Neural crest cell (in vitro differentiated cells): Measurements from ENCODE around the gene POLR2I. TPM values are rescaled to one million over a fixed set of nuclear protein-coding genes. Genes with fewer than 3 reads are reported as not detected.

ENCODE experiments used
- DNase-seq: peaks from one replicate; pipeline ENCODE4 v3.0.0; 2021; ENCODE audit warnings: low read depth, mixed read lengths, low spot score
- H3K27ac Mint-ChIP-seq: one replicate; pipeline ENCODE4 v1.8.0; 2021; ENCODE audit warnings: mild to moderate bottlenecking, mixed read lengths; ENCODE audit not compliant: unreplicated experiment
- H3K27me3 Mint-ChIP-seq: 2 replicates; pipeline ENCODE4 v1.8.0; 2021; ENCODE audit warnings: low read depth, mild to moderate bottlenecking, mixed read lengths
- H3K36me3 Mint-ChIP-seq: 2 replicates; pipeline ENCODE4 v1.8.0; 2021; ENCODE audit warnings: low read depth, mild to moderate bottlenecking, mixed read lengths
- H3K4me1 Mint-ChIP-seq: 2 replicates; pipeline ENCODE4 v1.8.0; 2021; ENCODE audit warnings: mixed read lengths
- H3K4me3 Mint-ChIP-seq: one replicate; pipeline ENCODE4 v1.8.0; 2021; ENCODE audit warnings: mild to moderate bottlenecking, mixed read lengths
- H3K9me3 Mint-ChIP-seq: 2 replicates; pipeline ENCODE4 v1.8.0; 2021; ENCODE audit warnings: mixed read lengths
- total RNA-seq: library from RNA; stranded (reverse); gene quantifications from 2 replicates; pipeline ENCODE4 v1.2.1, GENCODE V29; 2021
- TF ChIP-seq, protein P1 (sequence below): fragments of 200-600 bp; sonication (generic); conservative IDR thresholded peaks from 2 replicates; pipeline ENCODE4 v1.5.0; 2021; ENCODE audit warnings: antibody characterized with exemption, mild to moderate bottlenecking

The POLR2I gene
- total RNA-seq, 1 donor from 2014 or later: 111 TPM

GRCh38 chr19:36108684-36109083 is 6.0 kb downstream of the POLR2I start:
- H3K4me1 Mint-ChIP-seq: peaks cover 8% of the 10 kb centered on the region
- DNase-seq: no peak
- H3K36me3 Mint-ChIP-seq: peaks cover 6% of the 10 kb centered on the region
- H3K4me3 Mint-ChIP-seq: peak overlapping the region; percentile 71
- TF ChIP-seq, protein P1, sequence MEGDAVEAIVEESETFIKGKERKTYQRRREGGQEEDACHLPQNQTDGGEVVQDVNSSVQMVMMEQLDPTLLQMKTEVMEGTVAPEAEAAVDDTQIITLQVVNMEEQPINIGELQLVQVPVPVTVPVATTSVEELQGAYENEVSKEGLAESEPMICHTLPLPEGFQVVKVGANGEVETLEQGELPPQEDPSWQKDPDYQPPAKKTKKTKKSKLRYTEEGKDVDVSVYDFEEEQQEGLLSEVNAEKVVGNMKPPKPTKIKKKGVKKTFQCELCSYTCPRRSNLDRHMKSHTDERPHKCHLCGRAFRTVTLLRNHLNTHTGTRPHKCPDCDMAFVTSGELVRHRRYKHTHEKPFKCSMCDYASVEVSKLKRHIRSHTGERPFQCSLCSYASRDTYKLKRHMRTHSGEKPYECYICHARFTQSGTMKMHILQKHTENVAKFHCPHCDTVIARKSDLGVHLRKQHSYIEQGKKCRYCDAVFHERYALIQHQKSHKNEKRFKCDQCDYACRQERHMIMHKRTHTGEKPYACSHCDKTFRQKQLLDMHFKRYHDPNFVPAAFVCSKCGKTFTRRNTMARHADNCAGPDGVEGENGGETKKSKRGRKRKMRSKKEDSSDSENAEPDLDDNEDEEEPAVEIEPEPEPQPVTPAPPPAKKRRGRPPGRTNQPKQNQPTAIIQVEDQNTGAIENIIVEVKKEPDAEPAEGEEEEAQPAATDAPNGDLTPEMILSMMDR: no peak
- H3K27me3 Mint-ChIP-seq: no peaks in the 10 kb centered on the region
- no peak overlapping the region for H3K27ac Mint-ChIP-seq
- no peaks in the 10 kb centered on the region for H3K9me3 Mint-ChIP-seq

- no peaks in the 10 kb centered on the region for H3K27me3 Mint-ChIP-seq
- DNase-seq: no peak
- no peaks in the 10 kb centered on the region for H3K4me1 Mint-ChIP-seq
- peaks cover 3% of the 10 kb centered on the region for H3K36me3 Mint-ChIP-seq
- no peaks in the 10 kb centered on the region for H3K9me3 Mint-ChIP-seq
- peak overlapping the region; percentile 59 for H3K4me3 Mint-ChIP-seq
- TF ChIP-seq, protein P1: no peak
- no peak overlapping the region for H3K27ac Mint-ChIP-seq
Observed at GRCh38 chr19:36106991-36107390, 7.7 kb downstream of the POLR2I start.

GRCh38 chr19:36106441-36106840 is 8.2 kb downstream of the POLR2I start:
- Mint-ChIP-seq H3K36me3 (peaks cover 3% of the 10 kb centered on the region), H3K4me1 (no peaks in the 10 kb centered on the region), H3K27ac (no peak overlapping the region), H3K4me3 (no peak overlapping the region), H3K27me3 (no peaks in the 10 kb centered on the region), H3K9me3 (no peaks in the 10 kb centered on the region)
- TF ChIP-seq, protein P1: no peak
- DNase-seq: no peak

DNA sequence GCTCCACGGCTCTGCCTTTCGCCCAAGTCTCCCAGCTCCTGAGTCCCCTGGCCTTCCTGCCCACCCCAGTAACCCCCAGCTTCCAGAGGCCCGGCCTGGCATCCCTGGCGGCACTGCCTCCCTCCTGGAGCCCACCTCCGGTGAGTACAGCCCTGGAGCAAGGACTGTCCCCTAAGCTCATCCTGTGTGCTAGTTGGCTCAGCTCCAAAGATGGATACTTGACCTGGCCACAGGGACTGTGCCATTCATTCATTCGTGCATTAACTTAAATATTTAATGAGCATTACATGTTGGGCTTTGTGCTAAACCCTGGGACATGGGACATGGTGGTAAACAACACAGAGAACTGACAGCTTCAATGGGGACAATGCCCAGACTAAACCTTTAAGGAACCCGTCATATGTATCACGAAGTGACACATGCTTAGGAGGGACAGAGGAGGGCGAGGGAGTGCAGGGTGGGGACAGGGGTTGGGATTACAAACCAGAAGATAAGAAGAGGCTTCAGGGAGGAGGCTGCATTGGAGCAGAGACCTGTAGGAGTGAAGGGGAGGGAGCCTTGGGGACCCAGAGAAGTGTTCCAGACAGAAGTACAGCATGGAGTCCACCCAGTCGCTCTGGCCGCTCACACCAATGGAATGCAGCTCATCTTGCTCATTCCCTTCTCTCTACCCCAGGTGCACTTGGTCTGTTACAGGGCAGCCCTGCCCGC is 10.7 kb downstream of the POLR2I start:
- Mint-ChIP-seq H3K9me3 (no peaks in the 10 kb centered on the region), H3K27ac (no peak overlapping the region)

GRCh38 chr19:36103040-36103626 is 11.5 kb downstream of the POLR2I start:
- Mint-ChIP-seq H3K4me3 (no peak overlapping the region), H3K4me1 (no peaks in the 10 kb centered on the region), H3K27ac (no peak overlapping the region), H3K27me3 (no peaks in the 10 kb centered on the region), H3K36me3 (peaks cover 3% of the 10 kb centered on the region), H3K9me3 (no peaks in the 10 kb centered on the region)
- no peak for DNase-seq
- TF ChIP-seq, protein P1: no peak

More for the DNA sequence above, 10.7 kb downstream of the POLR2I start:
- Mint-ChIP-seq H3K36me3 (peaks cover 3% of the 10 kb centered on the region), H3K4me3 (no peak overlapping the region), H3K4me1 (no peaks in the 10 kb centered on the region), H3K27me3 (no peaks in the 10 kb centered on the region)
- DNase-seq: no peak
- TF ChIP-seq, protein P1: no peak
